Stomach smooth muscle (tissue), 2 donors: ENCODE measurements around the gene C1orf159.
A peak's percentile ranks its signal among the peaks of the same experiment; 100 is the strongest.

Experiments used
- H3K27ac ChIP-seq: one replicate; pipeline ENCODE4 v1.7.0; 2013; ENCODE audit warnings: mild to moderate bottlenecking, low read length, inconsistent platforms
- H3K27me3 ChIP-seq, 2 donors: one replicate each; pipeline ENCODE4 v1.7.0; 2013; ENCODE audit warnings: low read length in 2 of 2; ENCODE audit not compliant: insufficient read depth in 2 of 2, control insufficient read depth in 1 of 2
- H3K36me3 ChIP-seq, 2 donors: one replicate each; pipeline ENCODE4 v1.7.0; 2013; ENCODE audit warnings: low read length in 2 of 2; ENCODE audit not compliant: control insufficient read depth in 2 of 2, insufficient read depth in 2 of 2
- H3K4me1 ChIP-seq: one replicate; pipeline ENCODE4 v1.7.0; 2013; ENCODE audit warnings: low read length; ENCODE audit not compliant: control insufficient read depth, insufficient read depth
- H3K4me3 ChIP-seq, 2 donors: one replicate each; pipeline ENCODE4 v1.7.0; 2013; ENCODE audit warnings: low read length in 2 of 2
- H3K9ac ChIP-seq, 2 donors: one replicate each; pipeline ENCODE4 v1.7.0; 2013; ENCODE audit warnings: low read length in 2 of 2, mild to moderate bottlenecking in 1 of 2
- H3K9me3 ChIP-seq, 2 donors: one replicate each; pipeline ENCODE4 v1.7.0; 2013; ENCODE audit warnings: low read length in 2 of 2; ENCODE audit not compliant: control insufficient read depth in 2 of 2
- donor health status: healthy.
- donor health status: Pancreatic carcinoma.

The C1orf159 gene

GRCh38 chr1:1115786-1116700 is at the start of gene C1orf159:
C1orf159 (minus strand) TSS chr1:1116089; CDS start chr1:1091543, 24,546 bp downstream.
- Histone ChIP-seq H3K9me3 (peaks cover 0 to 4% of the 10 kb centered on the region in 2 donors), H3K9ac (peak within 1 kb of the TSS; percentile 51 to 58), H3K27ac (no peak within 1 kb of the TSS), H3K27me3 (peaks cover 1 to 10% of the 10 kb centered on the region in 2 donors), H3K4me3 (peak within 1 kb of the TSS; percentile 53 to 76), H3K36me3 (peaks cover 0 to 7% of the 10 kb centered on the region in 2 donors), H3K4me1 (peaks cover 14% of the 10 kb centered on the region)

GRCh38 chr1:1165485-1165884 is 49.6 kb upstream of the C1orf159 start:
- Histone ChIP-seq H3K9ac (no peak overlapping the region), H3K4me3 (no peak overlapping the region), H3K36me3 (no peaks in the 10 kb centered on the region), H3K27ac (no peak overlapping the region), H3K27me3 (peaks cover 13 to 46% of the 10 kb centered on the region in 2 donors), H3K9me3 (no peaks in the 10 kb centered on the region), H3K4me1 (no peaks in the 10 kb centered on the region)

- Histone ChIP-seq H3K9ac (no peak overlapping the region), H3K4me3 (no peak overlapping the region), H3K36me3 (no peaks in the 10 kb centered on the region), H3K4me1 (no peaks in the 10 kb centered on the region), H3K9me3 (no peaks in the 10 kb centered on the region), H3K27me3 (peaks cover 13 to 44% of the 10 kb centered on the region in 2 donors), H3K27ac (no peak overlapping the region)
These were observed 49.0 kb upstream of the C1orf159 start for GRCh38 chr1:1164701-1165451.

GRCh38 chr1:1164361-1164700 is 48.4 kb upstream of the C1orf159 start:
- H3K4me3 ChIP-seq: no peak overlapping the region

GRCh38 chr1:1163538-1164070 is 47.7 kb upstream of the C1orf159 start:
- peaks cover 4% of the 10 kb centered on the region for H3K4me1 ChIP-seq
- no peaks in the 10 kb centered on the region for H3K36me3 ChIP-seq
- H3K9ac ChIP-seq: no peak overlapping the region
- no peaks in the 10 kb centered on the region for H3K9me3 ChIP-seq
- H3K27ac ChIP-seq: no peak overlapping the region
- H3K27me3 ChIP-seq: peaks cover 9 to 37% of the 10 kb centered on the region in 2 donors
- no peak overlapping the region for H3K4me3 ChIP-seq

More at GRCh38 chr1:1164361-1164700, 48.4 kb upstream of the C1orf159 start:
- Histone ChIP-seq H3K4me1 (no peaks in the 10 kb centered on the region), H3K9ac (no peak overlapping the region), H3K27ac (no peak overlapping the region), H3K27me3 (peaks cover 12 to 38% of the 10 kb centered on the region in 2 donors), H3K36me3 (no peaks in the 10 kb centered on the region), H3K9me3 (no peaks in the 10 kb centered on the region)

- Histone ChIP-seq H3K9me3 (no peaks in the 10 kb centered on the region), H3K27me3 (peaks cover 6 to 31% of the 10 kb centered on the region in 2 donors), H3K4me1 (peaks cover 11% of the 10 kb centered on the region), H3K27ac (no peak overlapping the region), H3K9ac (no peak overlapping the region), H3K36me3 (no peaks in the 10 kb centered on the region), H3K4me3 (no peak overlapping the region)
These were observed 47.0 kb upstream of the C1orf159 start for GRCh38 chr1:1162597-1163537.

- H3K36me3 ChIP-seq: no peaks in the 10 kb centered on the region
- no peak overlapping the region for H3K9ac ChIP-seq
- peaks cover 6 to 23% of the 10 kb centered on the region in 2 donors for H3K27me3 ChIP-seq
- no peak overlapping the region for H3K27ac ChIP-seq
- no peaks in the 10 kb centered on the region for H3K9me3 ChIP-seq
- H3K4me1 ChIP-seq: peaks cover 16% of the 10 kb centered on the region
- H3K4me3 ChIP-seq: no peak overlapping the region
These were observed 45.8 kb upstream of the C1orf159 start for GRCh38 chr1:1161683-1162079.

GRCh38 chr1:1161078-1161682 is 45.3 kb upstream of the C1orf159 start:
- Histone ChIP-seq H3K9ac (no peak overlapping the region), H3K27ac (no peak overlapping the region), H3K36me3 (no peaks in the 10 kb centered on the region), H3K4me1 (peaks cover 16% of the 10 kb centered on the region), H3K27me3 (peaks cover 6 to 23% of the 10 kb centered on the region in 2 donors), H3K9me3 (no peaks in the 10 kb centered on the region), H3K4me3 (no peak overlapping the region)

GRCh38 chr1:1160281-1160930 is 44.5 kb upstream of the C1orf159 start:
- Histone ChIP-seq H3K36me3 (no peaks in the 10 kb centered on the region), H3K27me3 (peaks cover 6 to 20% of the 10 kb centered on the region in 2 donors), H3K9me3 (no peaks in the 10 kb centered on the region), H3K27ac (no peak overlapping the region), H3K9ac (no peak overlapping the region), H3K4me3 (no peak overlapping the region), H3K4me1 (peaks cover 16% of the 10 kb centered on the region)
